HG03095 (cell line): ENCODE measurements around the gene SLC25A19.

Source experiments
- ATAC-seq: cut with Tn5 transposase; IDR thresholded peaks from one replicate; pipeline ENCODE4 v1.9.1; 2021; ENCODE audit warnings: moderate library complexity; ENCODE audit not compliant: unreplicated experiment

Gene SLC25A19

GRCh38 chr17:75241996-75242460 is 47.2 kb downstream of the SLC25A19 start:
- no peak for ATAC-seq

DNA sequence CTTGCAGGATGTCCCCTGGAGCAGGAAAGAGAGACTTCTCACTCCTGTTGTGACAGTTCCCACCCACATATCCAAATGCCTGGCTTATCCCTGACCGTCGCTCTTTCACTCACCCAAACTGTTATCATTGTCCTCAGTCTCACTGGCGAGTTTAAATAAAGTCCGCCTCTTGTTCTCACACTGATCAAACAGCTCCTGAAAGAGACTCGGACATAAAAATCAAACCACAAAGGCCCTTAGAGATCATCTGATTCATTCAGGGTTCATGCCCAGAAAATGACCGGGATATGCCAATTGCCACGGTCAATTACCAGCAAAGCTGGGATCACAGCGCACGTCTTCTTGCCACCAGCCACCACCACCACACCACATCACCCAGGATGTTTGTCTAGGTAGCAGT is 47.7 kb downstream of the SLC25A19 start:
- ATAC-seq = no peak

DNA sequence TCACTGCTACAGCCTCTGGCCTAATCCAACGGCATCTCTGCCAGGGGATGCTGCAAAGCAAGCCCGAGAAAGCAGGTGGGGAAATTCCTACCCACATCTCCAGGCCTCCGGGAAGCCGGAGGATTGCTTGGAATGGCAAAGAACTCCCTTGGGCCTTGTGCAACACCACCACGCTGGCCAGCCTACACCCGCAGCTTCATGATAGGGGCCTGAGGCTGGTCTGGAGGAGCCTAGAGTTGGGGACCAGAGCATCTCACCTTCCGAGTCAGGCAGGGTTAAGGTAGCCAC is 48.1 kb downstream of the SLC25A19 start:
- ATAC-seq = no peak

- no peak for ATAC-seq
These were observed 48.7 kb downstream of the SLC25A19 start for GRCh38 chr17:75240394-75241142.

- ATAC-seq = no peak
These were observed 49.3 kb downstream of the SLC25A19 start for GRCh38 chr17:75239778-75240393.

GRCh38 chr17:75239214-75239613 is 50.0 kb downstream of the SLC25A19 start:
- ATAC-seq = no peak

DNA sequence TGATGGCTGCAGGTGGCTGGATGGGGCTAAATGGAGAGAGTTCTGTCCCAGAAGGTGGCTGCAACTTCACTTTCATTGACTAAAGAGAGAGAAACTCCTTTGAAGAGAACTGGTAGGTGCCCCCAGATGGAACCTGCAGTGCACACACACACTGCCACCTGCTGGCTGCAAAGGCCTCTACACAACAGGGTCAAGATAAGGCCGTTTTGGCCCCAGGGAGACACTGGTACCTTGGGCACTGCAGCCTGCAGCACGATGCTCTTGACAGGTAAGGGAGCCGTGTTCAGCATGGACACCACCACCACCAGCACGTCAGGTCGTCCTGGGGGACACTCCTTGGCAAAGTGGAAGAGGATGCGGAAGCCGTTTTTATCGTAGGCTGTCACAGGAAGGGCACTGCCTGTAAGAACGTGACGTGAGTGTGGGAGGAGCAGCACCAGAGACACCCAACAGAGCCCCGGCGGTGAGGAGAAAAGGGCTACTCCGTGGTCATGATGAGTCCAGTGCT is 50.5 kb downstream of the SLC25A19 start:
- no peak for ATAC-seq

- ATAC-seq = no peak
These were observed 51.1 kb downstream of the SLC25A19 start for GRCh38 chr17:75238020-75238580.

DNA sequence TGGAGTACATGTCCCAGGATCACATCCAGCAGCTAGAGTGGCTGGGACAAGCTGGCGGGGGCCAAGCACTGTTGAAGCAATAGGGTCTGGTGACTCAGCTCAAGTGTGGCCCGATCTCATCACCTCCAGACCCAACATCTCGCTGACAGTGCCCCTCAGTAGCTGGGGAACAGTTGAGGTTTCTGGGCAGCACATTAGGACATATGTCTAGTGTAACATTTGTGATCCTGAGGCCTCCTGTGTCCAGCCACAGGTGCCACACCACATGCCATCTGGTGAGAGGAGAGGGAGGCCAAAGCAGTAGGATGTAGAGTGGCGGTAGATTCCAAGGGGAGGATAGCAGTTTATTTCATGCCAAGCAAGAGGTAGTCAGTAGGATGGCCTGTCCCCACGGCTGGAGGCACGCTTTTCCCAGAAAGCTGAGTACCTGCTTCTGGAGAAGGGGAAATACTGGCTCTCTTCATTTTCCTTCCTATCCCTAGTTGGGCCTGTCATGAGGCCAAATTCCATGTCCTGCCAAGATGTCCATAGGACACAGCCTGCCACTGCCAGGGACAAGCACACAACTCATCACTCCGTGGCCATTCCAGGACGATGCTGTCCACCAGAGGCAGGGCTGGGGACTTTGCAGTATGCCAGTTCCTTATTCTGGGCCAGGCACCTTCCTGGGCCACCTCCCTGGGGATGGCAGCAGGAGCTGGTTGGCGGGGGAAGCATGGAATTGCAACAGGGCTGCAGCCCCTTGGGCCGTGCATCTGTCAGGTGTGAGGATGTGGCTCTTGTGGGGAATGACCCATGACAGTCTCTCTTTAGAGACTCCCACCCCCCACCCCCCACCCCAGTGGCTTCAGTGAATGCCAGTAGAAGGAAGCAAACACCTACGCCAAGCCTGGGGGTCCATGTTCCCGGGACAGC is 51.9 kb downstream of the SLC25A19 start:
- no peak for ATAC-seq

DNA sequence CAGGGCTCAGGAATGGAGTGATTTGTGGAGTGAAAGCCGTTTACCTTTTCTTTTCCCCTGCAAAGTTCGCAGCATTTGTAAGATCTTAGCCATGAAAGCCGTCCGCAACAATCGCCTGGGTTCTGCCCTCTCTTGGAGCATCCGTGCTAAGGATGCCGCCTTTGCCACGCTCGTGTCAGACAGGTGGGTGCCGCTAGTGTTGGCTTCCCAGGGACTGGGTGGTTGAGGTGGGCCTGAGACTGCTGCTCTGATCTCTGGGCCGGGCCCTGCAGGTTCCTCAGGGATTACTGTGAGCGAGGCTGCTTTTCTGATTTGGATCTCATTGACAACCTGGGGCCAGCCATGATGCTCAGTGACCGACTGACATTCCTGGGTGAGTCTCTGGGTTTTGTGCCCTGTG is 56.4 kb downstream of the SLC25A19 start:
- no peak for ATAC-seq

- ATAC-seq = no peak
These were observed 57.3 kb downstream of the SLC25A19 start for GRCh38 chr17:75231741-75232464.

GRCh38 chr17:75231071-75231470 is 58.2 kb downstream of the SLC25A19 start:
- ATAC-seq = no peak

DNA sequence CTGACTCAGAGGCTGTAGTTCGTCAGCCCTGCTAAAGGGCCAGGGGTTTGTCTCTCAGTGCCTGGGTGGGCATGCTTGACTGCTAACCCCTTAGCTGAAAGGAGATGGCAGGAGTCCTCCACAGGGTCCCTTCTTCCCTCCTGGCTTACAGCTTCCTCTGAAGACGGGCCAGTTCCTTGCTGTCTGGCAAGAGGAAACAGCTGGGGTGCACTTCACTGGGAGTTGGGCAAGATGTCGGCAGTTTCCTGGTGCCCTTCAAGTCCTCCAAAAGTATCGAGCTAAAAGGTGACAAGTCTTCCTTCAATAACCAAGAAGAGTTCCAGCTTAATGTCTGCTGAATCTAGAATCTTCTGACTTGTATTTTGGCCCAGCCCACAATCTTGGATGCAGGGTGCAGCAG is 60.4 kb downstream of the SLC25A19 start:
- no peak for ATAC-seq

DNA sequence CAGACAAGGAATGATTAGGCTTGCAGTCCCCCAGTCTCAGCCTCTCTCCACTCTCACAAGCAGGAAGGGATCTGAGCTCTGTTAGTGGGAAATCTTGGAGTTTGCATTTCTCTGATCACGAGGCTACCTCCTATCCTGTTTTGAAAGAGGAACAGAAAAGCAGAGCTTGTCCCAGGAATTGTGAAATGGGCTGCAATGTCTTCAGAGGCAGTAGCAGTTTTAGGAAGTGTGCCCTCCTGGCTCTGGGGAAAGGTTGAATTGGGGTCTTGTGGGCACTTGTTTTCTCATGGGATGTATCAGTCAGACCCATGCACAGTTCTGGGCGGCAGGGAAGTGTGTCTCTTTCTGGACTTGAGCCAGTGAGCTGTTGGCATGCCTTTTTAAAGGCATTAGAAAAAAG is 60.9 kb downstream of the SLC25A19 start:
- ATAC-seq = no peak

DNA sequence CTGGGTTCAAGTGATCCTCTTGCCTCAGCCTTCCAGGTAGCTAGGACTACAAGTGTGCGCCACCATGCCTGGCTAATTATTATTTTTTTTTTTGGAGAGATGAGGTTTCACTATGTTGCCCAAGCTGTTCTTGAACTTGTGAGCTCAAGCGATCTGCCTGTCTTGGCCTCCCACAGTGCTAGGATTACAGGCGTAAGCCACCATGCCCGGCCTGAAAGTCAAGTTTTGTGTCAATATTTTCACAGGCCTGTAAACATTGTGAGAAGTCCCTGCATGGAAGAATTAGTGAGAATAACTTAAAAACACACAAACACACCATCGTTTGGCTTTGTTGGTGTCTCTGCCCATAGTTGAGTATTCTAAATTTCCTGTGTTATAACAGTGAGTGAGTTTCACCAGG is 61.5 kb downstream of the SLC25A19 start:
- no peak for ATAC-seq

DNA sequence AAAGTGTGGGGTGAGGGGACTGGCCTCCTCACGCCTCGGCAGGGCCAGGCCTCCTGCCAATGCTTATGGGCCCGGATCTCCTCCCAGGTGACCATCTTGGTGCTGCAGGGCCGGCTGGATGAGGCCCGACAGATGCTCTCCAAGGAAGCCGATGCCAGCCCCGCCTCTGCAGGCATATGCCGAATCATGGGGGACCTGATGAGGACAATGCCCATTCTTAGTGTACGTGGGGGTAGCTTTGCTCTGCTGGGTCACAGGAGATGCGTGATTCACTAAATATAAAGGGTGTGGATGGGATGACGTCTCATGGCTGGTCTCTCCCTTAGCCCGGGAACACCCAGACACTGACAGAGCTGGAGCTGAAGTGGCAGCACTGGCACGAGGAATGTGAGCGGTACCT is 64.2 kb downstream of the SLC25A19 start:
- ATAC-seq = no peak
